PC-3 (cell line): ENCODE results near the gene LRP1B. TPM values are rescaled to one million over a fixed set of nuclear protein-coding genes. Genes with fewer than 3 reads are reported as not detected.

Experiments used
- ATAC-seq: fragments of 200-7000 bp; cut with Tn5 transposase; 2 replicates; pipeline ENCODE4 v1.9.1; 2020; ENCODE audit warnings: mild to moderate bottlenecking, moderate library complexity
- BruUV-seq: library from RNA; stranded (reverse); fragments of 400-500 nt; replicated peaks from 2 replicates; lab custom pipeline; 2021; lab: Mats Ljungman, UMichigan
- CTCF ChIA-PET: fragments of 300-600 bp; sonication (Branson Sonifier 250); formaldehyde crosslinking; loops from one replicate; lab custom pipeline; 2022; ENCODE audit warnings: antibody characterized with exemption; lab: Charles Lee
- POLR2A ChIA-PET: fragments of 300-600 bp; sonication (Branson Sonifier 250); formaldehyde crosslinking; loops from one replicate; lab custom pipeline; 2022; ENCODE audit warnings: antibody characterized with exemption; ENCODE audit not compliant: unreplicated experiment; lab: Charles Lee
- DNase-seq: peaks from one replicate; pipeline ENCODE4 v3.0.0-alpha.2; 2015
- H2AFZ ChIP-seq: fragments of 300-600 bp; sonication (generic); 2 replicates; pipeline ENCODE4 v1.6.0; 2016; ENCODE audit warnings: antibody characterized with exemption, low read length
- H3F3A ChIP-seq: fragments of 300-600 bp; sonication (generic); one replicate; pipeline ENCODE4 v1.6.0; 2017; ENCODE audit warnings: antibody characterized with exemption, low read length, control low read depth, mild to moderate bottlenecking; ENCODE audit not compliant: unreplicated experiment
- H3K27ac ChIP-seq: fragments of 300-600 bp; sonication (generic); 2 replicates; pipeline ENCODE4 v1.5.1; 2016; ENCODE audit warnings: mild to moderate bottlenecking, low read length
- H3K27me3 ChIP-seq: fragments of 300-600 bp; sonication (generic); 2 replicates; pipeline ENCODE4 v1.6.1; 2016; ENCODE audit warnings: low read length, mixed read lengths
- H3K36me3 ChIP-seq: fragments of 300-600 bp; sonication (generic); 2 replicates; pipeline ENCODE4 v1.6.1; 2016; ENCODE audit warnings: low read depth, mixed run types, low read length, mixed read lengths
- H3K4me1 ChIP-seq: fragments of 300-600 bp; sonication (generic); 2 replicates; pipeline ENCODE4 v1.5.1; 2016; ENCODE audit warnings: low read length; ENCODE audit not compliant: insufficient read depth
- H3K4me2 ChIP-seq: fragments of 300-600 bp; sonication (generic); 2 replicates; pipeline ENCODE4 v1.6.0; 2016; ENCODE audit warnings: low read length
- H3K4me3 ChIP-seq: fragments of 300-600 bp; sonication (generic); 2 replicates; pipeline ENCODE4 v1.5.1; 2016; ENCODE audit warnings: mild to moderate bottlenecking, low read length, mixed read lengths
- H3K79me2 ChIP-seq: fragments of 300-600 bp; sonication (generic); 2 replicates; pipeline ENCODE4 v1.6.1; 2017; ENCODE audit warnings: low read length, mixed read lengths
- H3K9ac ChIP-seq: fragments of 300-600 bp; sonication (generic); 2 replicates; pipeline ENCODE4 v1.6.0; 2016; ENCODE audit warnings: mild to moderate bottlenecking, low read length
- H3K9me2 ChIP-seq: fragments of 300-600 bp; sonication (generic); replicated peaks from 2 replicates; pipeline ENCODE4 v1.6.1; 2016; ENCODE audit warnings: mixed run types, low read length, mixed read lengths
- H3K9me3 ChIP-seq: fragments of 300-600 bp; sonication (generic); 2 replicates; pipeline ENCODE4 v1.6.1; 2016; ENCODE audit warnings: low read length, mixed read lengths
- H4K20me1 ChIP-seq: fragments of 300-600 bp; sonication (generic); 2 replicates; pipeline ENCODE4 v1.6.1; 2016; ENCODE audit warnings: low read length, mixed read lengths
- EZH2 ChIP-seq: fragments of 300-600 bp; sonication (generic); IDR thresholded peaks from one replicate; pipeline ENCODE4 v1.6.1; 2017; ENCODE audit warnings: antibody characterized with exemption, mild to moderate bottlenecking, low read length; ENCODE audit not compliant: unreplicated experiment
- EZH2phosphoT487 ChIP-seq: fragments of 300-600 bp; sonication (generic); IDR thresholded peaks from 2 replicates; pipeline ENCODE4 v1.6.1; 2018; ENCODE audit warnings: mild to moderate bottlenecking, antibody characterized with exemption, low read length, borderline replicate concordance
- intact Hi-C: fragments of 100-400 bp; cut with micrococcal nuclease; formaldehyde crosslinking; loops from 2 replicates; pipeline ENCODE4 v1.9.0; 2023
- total RNA-seq: library from RNA; depleted of rRNA; stranded (reverse); fragments of >200 nt; gene quantifications from 2 replicates; pipeline ENCODE4 v1.2.3, GENCODE V29; 2014
- TF ChIP-seq, protein P1 (sequence below): fragments of 300-600 bp; sonication (generic); conservative IDR thresholded peaks from 2 replicates; pipeline ENCODE4 v1.5.1; 2017; ENCODE audit warnings: antibody characterized with exemption, low read depth, mild to moderate bottlenecking, low read length

LRP1B gene
- total RNA-seq, 1 experiment from 2014 or later, result 0.04 TPM

DNA sequence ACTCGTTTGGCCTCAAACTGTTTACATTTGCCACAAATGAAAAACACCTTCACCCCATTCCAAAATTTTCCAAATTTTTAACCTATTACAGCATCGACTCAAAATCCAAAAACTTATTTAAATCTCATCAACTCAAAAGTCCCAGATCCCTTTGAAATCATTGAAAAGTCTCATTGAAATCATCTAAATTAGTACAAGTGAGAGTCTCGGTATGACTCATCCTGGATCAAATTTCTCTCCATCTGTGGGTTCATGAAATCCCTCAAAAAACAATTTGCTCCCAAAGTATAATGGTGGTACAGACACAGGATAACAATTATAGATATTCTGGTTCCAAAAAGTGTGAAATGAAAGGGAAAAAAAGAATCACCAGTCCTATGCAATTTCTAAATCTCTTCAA lies 65.1 kb downstream of the LRP1B start:
- TF ChIP-seq EZH2phosphoT487 (no peak), EZH2 (no peak)
- TF ChIP-seq, protein P1, sequence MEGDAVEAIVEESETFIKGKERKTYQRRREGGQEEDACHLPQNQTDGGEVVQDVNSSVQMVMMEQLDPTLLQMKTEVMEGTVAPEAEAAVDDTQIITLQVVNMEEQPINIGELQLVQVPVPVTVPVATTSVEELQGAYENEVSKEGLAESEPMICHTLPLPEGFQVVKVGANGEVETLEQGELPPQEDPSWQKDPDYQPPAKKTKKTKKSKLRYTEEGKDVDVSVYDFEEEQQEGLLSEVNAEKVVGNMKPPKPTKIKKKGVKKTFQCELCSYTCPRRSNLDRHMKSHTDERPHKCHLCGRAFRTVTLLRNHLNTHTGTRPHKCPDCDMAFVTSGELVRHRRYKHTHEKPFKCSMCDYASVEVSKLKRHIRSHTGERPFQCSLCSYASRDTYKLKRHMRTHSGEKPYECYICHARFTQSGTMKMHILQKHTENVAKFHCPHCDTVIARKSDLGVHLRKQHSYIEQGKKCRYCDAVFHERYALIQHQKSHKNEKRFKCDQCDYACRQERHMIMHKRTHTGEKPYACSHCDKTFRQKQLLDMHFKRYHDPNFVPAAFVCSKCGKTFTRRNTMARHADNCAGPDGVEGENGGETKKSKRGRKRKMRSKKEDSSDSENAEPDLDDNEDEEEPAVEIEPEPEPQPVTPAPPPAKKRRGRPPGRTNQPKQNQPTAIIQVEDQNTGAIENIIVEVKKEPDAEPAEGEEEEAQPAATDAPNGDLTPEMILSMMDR, result no peak

DNA sequence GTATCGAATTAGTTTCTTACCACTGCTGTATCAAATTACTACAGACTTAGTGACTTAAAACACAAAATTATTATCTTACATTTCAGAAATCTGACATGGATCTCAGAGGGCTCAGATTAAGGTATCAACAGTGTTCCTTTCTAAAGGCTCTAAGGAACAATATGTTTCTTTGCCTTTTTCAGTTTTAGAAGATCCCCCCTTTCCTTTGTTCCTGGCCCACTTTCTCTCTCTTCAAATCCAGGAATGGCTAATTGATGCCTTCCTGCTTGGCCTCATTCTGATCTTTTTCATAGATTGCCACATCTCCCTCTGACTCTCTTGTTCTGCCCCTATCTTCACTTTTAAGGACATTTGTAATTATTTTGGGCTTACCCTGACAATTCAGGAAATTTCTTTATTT lies 65.7 kb downstream of the LRP1B start:
- H4K20me1 ChIP-seq, result no peaks in the 10 kb centered on the region
- no peak overlapping the region for H3K4me2 ChIP-seq
- BruUV-seq, result no TSS peak
- H3K27me3 ChIP-seq, result no peaks in the 10 kb centered on the region
- ChIA-PET CTCF (no interaction called here), POLR2A (no interaction called here)
- H3K27ac ChIP-seq, result no peak overlapping the region
- H3K4me1 ChIP-seq, result no peaks in the 10 kb centered on the region
- no peak overlapping the region for H2AFZ ChIP-seq
- no peak overlapping the region for H3K9ac ChIP-seq
- no peaks in the 10 kb centered on the region for H3K9me2 ChIP-seq
- no peak overlapping the region for H3K4me3 ChIP-seq
- H3K9me3 ChIP-seq, result no peaks in the 10 kb centered on the region
- ATAC-seq, result no peak
- H3F3A ChIP-seq, result no peaks in the 10 kb centered on the region
- DNase-seq, result no peak
- TF ChIP-seq EZH2phosphoT487 (no peak), EZH2 (no peak)
- TF ChIP-seq, protein P1, result no peak
- no peaks in the 10 kb centered on the region for H3K79me2 ChIP-seq
- intact Hi-C loops, result no loop called here
- no peaks in the 10 kb centered on the region for H3K36me3 ChIP-seq

More for the DNA sequence above, 65.1 kb downstream of the LRP1B start:
- H3K79me2 ChIP-seq, result no peaks in the 10 kb centered on the region
- H3K9me3 ChIP-seq, result no peaks in the 10 kb centered on the region
- DNase-seq (no peak), ATAC-seq (no peak)
- H3K9ac ChIP-seq, result no peak overlapping the region
- no peak overlapping the region for H3K4me2 ChIP-seq
- no peaks in the 10 kb centered on the region for H3K4me1 ChIP-seq
- no peaks in the 10 kb centered on the region for H3K36me3 ChIP-seq
- intact Hi-C loops, result no loop called here
- no peaks in the 10 kb centered on the region for H3K27me3 ChIP-seq
- no TSS peak for BruUV-seq
- no peaks in the 10 kb centered on the region for H3F3A ChIP-seq
- CTCF ChIA-PET, result no interaction called here
- H3K9me2 ChIP-seq, result no peaks in the 10 kb centered on the region
- H2AFZ ChIP-seq, result no peak overlapping the region
- H3K4me3 ChIP-seq, result no peak overlapping the region
- H4K20me1 ChIP-seq, result no peaks in the 10 kb centered on the region
- no peak overlapping the region for H3K27ac ChIP-seq
- POLR2A ChIA-PET, result no interaction called here

DNA sequence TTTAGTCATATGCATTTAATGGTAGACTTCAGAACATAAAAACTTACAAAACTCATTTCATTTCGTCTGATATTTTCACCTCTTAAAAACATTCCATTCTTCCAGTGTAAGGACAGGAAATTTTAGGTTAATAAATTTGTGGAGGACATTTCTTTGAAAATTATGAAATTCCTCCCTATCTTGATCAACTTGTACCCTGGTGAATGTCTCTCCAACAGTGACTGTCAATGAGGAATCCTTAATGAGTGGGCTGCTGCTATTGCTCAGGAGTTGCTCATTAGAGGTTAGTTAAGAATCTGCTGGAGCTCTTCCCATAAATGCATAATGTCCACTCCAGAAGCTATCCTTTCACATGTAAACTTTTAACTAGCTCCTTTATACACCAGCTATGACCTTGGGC lies 69.1 kb downstream of the LRP1B start:
- DNase-seq, result no peak
- no peak overlapping the region for H3K27ac ChIP-seq
- H3K79me2 ChIP-seq, result no peaks in the 10 kb centered on the region
- no peaks in the 10 kb centered on the region for H3K9me3 ChIP-seq
- no peaks in the 10 kb centered on the region for H3K36me3 ChIP-seq
- intact Hi-C loops, result no loop called here
- no peaks in the 10 kb centered on the region for H3K9me2 ChIP-seq
- TF ChIP-seq, protein P1, result no peak
- TF ChIP-seq EZH2phosphoT487 (no peak), EZH2 (no peak)
- H3K4me1 ChIP-seq, result no peaks in the 10 kb centered on the region
- no peak overlapping the region for H3K4me2 ChIP-seq
- no TSS peak for BruUV-seq
- ChIA-PET POLR2A (no interaction called here), CTCF (no interaction called here)
- no peaks in the 10 kb centered on the region for H4K20me1 ChIP-seq
- no peak overlapping the region for H3K4me3 ChIP-seq
- no peak overlapping the region for H2AFZ ChIP-seq
- H3K27me3 ChIP-seq, result no peaks in the 10 kb centered on the region
- H3K9ac ChIP-seq, result no peak overlapping the region
- H3F3A ChIP-seq, result no peaks in the 10 kb centered on the region
- ATAC-seq, result no peak
